Ishikawa (cell line): ENCODE measurements around the gene TRPC6.

ENCODE experiments used
- CEBPB ChIP-seq: IDR thresholded peaks from 2 replicates; pipeline ENCODE4 v1.6.1; 2012
- CREB1 ChIP-seq: IDR thresholded peaks from 2 replicates; pipeline ENCODE4 v1.6.1; 2012; ENCODE audit warnings: low read depth
- EGR1 ChIP-seq: IDR thresholded peaks from 2 replicates; pipeline ENCODE4 v1.6.1; 2012
- EP300 ChIP-seq: IDR thresholded peaks from 2 replicates; pipeline ENCODE4 v1.6.1; 2012; ENCODE audit warnings: borderline replicate concordance
- FOXM1 ChIP-seq: IDR thresholded peaks from 2 replicates; pipeline ENCODE4 v1.6.1; 2012; ENCODE audit warnings: low read depth, borderline replicate concordance
- NFIC ChIP-seq: IDR thresholded peaks from 2 replicates; pipeline ENCODE4 v1.6.1; 2012
- RAD21 ChIP-seq: IDR thresholded peaks from 2 replicates; pipeline ENCODE4 v1.6.1; 2012; ENCODE audit warnings: low read depth
- TAF1 ChIP-seq: IDR thresholded peaks from 2 replicates; pipeline ENCODE4 v1.6.1; 2012; ENCODE audit warnings: low read depth, mild to moderate bottlenecking
- TCF12 ChIP-seq: IDR thresholded peaks from 2 replicates; pipeline ENCODE4 v1.6.1; 2012; ENCODE audit warnings: low read depth
- TEAD4 ChIP-seq: IDR thresholded peaks from 2 replicates; pipeline ENCODE4 v1.6.1; 2012
- YY1 ChIP-seq: IDR thresholded peaks from 2 replicates; pipeline ENCODE4 v1.6.1; 2012; ENCODE audit warnings: low read depth
- ZBTB7A ChIP-seq: IDR thresholded peaks from 2 replicates; pipeline ENCODE4 v1.6.1; 2012; ENCODE audit warnings: low read depth
- TF ChIP-seq, protein P1 (sequence below): IDR thresholded peaks from 2 replicates; pipeline ENCODE4 v1.6.1; 2012; ENCODE audit warnings: low read depth, mild to moderate bottlenecking
- TF ChIP-seq, protein P2 (sequence below): IDR thresholded peaks from 2 replicates; pipeline ENCODE4 v1.6.1; 2012
- TF ChIP-seq, protein P3 (sequence below): IDR thresholded peaks from 2 replicates; pipeline ENCODE4 v1.6.1; 2012

TRPC6 gene

DNA sequence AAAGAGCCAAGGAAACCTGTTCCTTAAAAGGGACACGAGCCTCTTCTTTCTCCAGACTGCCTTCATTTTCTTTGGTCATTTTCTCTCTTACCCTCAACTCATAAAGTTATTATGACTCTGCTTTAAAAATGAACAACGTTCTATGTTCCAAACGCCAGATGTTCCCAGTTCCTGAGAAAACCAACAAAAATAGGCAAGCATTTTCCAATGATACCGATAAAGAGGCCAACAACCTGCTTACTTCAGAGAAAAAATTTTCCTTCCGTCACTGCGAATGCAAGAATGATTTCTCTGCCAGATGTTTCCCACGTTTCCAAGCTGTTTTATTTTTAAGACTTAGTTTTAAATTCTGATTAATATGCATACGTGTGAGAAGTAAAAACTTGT, 315 bp upstream of the TRPC6 start:
- TF ChIP-seq FOXM1 (no peak), ZBTB7A (no peak), CREB1 (no peak), TEAD4 (no peak), YY1 (no peak), NFIC (no peak), EP300 (no peak), TCF12 (no peak), TAF1 (no peak), CEBPB (no peak), EGR1 (no peak), RAD21 (no peak)
- TF ChIP-seq, protein P1, sequence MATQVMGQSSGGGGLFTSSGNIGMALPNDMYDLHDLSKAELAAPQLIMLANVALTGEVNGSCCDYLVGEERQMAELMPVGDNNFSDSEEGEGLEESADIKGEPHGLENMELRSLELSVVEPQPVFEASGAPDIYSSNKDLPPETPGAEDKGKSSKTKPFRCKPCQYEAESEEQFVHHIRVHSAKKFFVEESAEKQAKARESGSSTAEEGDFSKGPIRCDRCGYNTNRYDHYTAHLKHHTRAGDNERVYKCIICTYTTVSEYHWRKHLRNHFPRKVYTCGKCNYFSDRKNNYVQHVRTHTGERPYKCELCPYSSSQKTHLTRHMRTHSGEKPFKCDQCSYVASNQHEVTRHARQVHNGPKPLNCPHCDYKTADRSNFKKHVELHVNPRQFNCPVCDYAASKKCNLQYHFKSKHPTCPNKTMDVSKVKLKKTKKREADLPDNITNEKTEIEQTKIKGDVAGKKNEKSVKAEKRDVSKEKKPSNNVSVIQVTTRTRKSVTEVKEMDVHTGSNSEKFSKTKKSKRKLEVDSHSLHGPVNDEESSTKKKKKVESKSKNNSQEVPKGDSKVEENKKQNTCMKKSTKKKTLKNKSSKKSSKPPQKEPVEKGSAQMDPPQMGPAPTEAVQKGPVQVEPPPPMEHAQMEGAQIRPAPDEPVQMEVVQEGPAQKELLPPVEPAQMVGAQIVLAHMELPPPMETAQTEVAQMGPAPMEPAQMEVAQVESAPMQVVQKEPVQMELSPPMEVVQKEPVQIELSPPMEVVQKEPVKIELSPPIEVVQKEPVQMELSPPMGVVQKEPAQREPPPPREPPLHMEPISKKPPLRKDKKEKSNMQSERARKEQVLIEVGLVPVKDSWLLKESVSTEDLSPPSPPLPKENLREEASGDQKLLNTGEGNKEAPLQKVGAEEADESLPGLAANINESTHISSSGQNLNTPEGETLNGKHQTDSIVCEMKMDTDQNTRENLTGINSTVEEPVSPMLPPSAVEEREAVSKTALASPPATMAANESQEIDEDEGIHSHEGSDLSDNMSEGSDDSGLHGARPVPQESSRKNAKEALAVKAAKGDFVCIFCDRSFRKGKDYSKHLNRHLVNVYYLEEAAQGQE: no peak
- TF ChIP-seq, protein P2, sequence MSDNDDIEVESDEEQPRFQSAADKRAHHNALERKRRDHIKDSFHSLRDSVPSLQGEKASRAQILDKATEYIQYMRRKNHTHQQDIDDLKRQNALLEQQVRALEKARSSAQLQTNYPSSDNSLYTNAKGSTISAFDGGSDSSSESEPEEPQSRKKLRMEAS: no peak
- TF ChIP-seq, protein P3, sequence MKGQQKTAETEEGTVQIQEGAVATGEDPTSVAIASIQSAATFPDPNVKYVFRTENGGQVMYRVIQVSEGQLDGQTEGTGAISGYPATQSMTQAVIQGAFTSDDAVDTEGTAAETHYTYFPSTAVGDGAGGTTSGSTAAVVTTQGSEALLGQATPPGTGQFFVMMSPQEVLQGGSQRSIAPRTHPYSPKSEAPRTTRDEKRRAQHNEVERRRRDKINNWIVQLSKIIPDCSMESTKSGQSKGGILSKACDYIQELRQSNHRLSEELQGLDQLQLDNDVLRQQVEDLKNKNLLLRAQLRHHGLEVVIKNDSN: no peak

DNA sequence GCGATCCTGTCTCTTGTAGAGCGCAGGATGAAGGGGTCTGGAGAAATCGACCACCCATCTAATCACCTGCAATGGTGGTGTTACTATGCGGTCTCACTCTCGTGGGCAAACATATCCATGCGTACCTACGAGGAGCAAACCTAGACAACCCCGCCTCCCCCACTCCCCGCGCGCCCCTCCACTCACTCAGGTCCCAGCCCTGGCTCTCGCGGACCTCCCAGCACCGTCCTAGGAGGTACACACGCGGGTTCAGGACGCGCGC, 887 bp downstream of the TRPC6 start:
- TF ChIP-seq, protein P3: no peak
- TF ChIP-seq NFIC: no peak
- no peak for TF ChIP-seq TEAD4
- no peak for TF ChIP-seq TCF12
- TF ChIP-seq RAD21: no peak
- no peak for TF ChIP-seq YY1
- TF ChIP-seq ZBTB7A: no peak
- no peak for TF ChIP-seq TAF1
- TF ChIP-seq CEBPB: no peak
- no peak for TF ChIP-seq FOXM1
- no peak for TF ChIP-seq CREB1
- TF ChIP-seq EP300: no peak
- TF ChIP-seq, protein P1: no peak
- no peak for TF ChIP-seq EGR1
- TF ChIP-seq, protein P2: no peak

DNA sequence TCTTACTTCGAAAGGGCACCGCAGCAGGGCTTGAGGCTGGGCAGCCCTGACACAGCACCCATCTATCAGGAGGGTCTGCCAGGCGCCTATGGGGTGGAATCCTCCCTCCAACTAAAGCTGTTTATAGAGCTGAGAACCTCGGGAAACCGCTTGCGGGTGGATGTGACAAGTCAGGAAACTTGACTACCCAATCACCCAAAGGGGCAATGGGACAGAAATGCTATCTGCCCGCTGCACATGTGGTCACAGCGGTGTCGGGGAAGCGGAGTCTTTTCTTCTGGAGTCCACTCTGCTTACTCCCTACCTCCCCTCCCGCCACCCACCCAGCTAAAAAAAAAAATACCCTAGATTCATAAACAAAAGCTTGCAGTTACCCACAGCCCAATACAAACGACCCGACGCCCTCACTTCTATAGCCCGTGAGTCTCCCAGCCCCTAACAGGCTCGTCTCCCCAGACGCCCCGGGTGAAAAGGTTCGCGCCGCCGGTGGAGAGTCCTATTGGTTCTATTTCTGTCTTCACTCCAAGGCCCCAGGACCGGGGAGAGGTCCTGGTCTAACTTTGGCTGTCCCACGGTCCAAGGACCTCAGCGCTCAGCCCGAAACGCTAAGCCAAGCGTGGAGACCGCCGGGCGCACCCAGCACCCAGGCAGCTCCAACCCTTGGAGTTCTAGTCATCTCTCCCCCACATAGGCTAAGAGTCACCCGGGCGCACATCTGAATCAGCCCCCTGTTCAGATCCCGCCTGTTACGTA, 1.4 kb downstream of the TRPC6 start:
- TF ChIP-seq, protein P2: no peak
- no peak for TF ChIP-seq FOXM1
- no peak for TF ChIP-seq EP300
- TF ChIP-seq TAF1: no peak
- no peak for TF ChIP-seq TCF12
- TF ChIP-seq CREB1: no peak
- TF ChIP-seq, protein P3: no peak
- TF ChIP-seq RAD21: no peak
- TF ChIP-seq NFIC: no peak
- no peak for TF ChIP-seq TEAD4
- TF ChIP-seq ZBTB7A: no peak
- TF ChIP-seq, protein P1: no peak
- TF ChIP-seq CEBPB: no peak

DNA sequence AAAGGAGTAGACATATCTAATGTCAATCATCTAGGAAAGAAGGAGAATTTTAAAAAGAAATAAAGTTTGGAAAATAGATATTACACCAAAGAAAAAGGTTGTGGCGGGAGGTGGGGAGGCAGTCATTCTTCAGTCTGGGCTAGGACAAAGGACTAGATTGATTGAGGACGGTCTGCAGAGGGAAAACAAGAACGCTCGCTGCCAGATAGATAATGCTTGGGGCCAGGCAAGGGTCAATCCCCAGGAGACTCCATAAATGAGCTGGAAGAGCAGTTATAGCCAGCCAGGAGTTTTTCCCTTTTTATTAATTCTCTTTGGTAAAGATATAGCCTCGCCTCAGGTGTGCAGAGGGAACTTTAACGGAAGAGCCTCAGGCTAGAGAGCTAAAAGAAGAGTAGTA, 6.3 kb downstream of the TRPC6 start:
- TF ChIP-seq, protein P1: no peak
